K562 (cell line): ENCODE data around the gene FAM174C. TPM values are rescaled to one million over a fixed set of nuclear protein-coding genes. Genes with fewer than 3 reads are reported as not detected.

Source experiments
- ATAC-seq: fragments of 200-7000 bp; cut with Tn5 transposase; 3 replicates; pipeline ENCODE4 v1.9.1; 2020; ENCODE audit warnings: moderate library complexity
- BruUV-seq: library from RNA; stranded (reverse); fragments of 400-500 nt; replicated peaks from 2 replicates; lab custom pipeline; 2021; lab: Mats Ljungman, UMichigan
- CTCF ChIA-PET: fragments of 300-600 bp; formaldehyde crosslinking; extraction: SDS; loops from one replicate; lab custom pipeline; 2021; ENCODE audit warnings: low intra/inter-chr PET ratio; lab: Yijun Ruan, JAX
- POLR2A ChIA-PET: fragments of 300-600, 350-650 bp; sonication (Branson Sonifier 250); formaldehyde crosslinking; extraction: SDS; loops from one replicate; lab custom pipeline; 2021; ENCODE audit warnings: antibody characterized with exemption, inconsistent platforms; lab: Yijun Ruan, JAX
- DNase-seq, 4 experiments: peaks; one replicate each; pipeline versions ENCODE4 v3.0.0 to v3.0.0-alpha.2; 2011 to 2018; ENCODE audit warnings: low spot score in 3 of 4, mixed read lengths in 3 of 4; ENCODE audit errors: extremely low read depth in 1 of 4
- FAIRE-seq: peaks from 2 replicates; lab custom pipeline; 2011; peaks lifted over from hg19 to GRCh38; lab: Jason Lieb, UNC
- H2AFZ ChIP-seq: 2 replicates; pipeline ENCODE4 v1.6.0; 2011; ENCODE audit warnings: low read depth, low read length, control low read depth, inconsistent platforms
- H3K27ac ChIP-seq: fragments of 200-600 bp; 3 replicates; pipeline ENCODE4 v1.8.0; 2011; ENCODE audit warnings: low read depth, mild to moderate bottlenecking, control low read depth, inconsistent platforms, low read length, moderate library complexity, mixed read lengths; ENCODE audit errors: extremely low read depth
- H3K27me3 ChIP-seq, 2 experiments: fragments of 300-600 bp in 1 of 2; 2 replicates in 1 of 2; 3 replicates in 1 of 2; pipeline versions ENCODE4 v1.6.0 to v1.8.0; 2011; ENCODE audit warnings: inconsistent platforms in 2 of 2, low read length in 2 of 2, mild to moderate bottlenecking in 1 of 2, mixed read lengths in 1 of 2, moderate library complexity in 1 of 2; ENCODE audit not compliant: control insufficient read depth in 2 of 2, insufficient read depth in 2 of 2
- H3K36me3 ChIP-seq: fragments of 300-600 bp; 3 replicates; pipeline ENCODE4 v1.8.0; 2011; ENCODE audit warnings: mild to moderate bottlenecking, low read length, inconsistent platforms; ENCODE audit not compliant: control insufficient read depth, insufficient read depth
- H3K4me1 ChIP-seq, 2 experiments: fragments of 200-600 bp in 1 of 2; replicated peaks in 1 of 2; 2 replicates in 1 of 2; 3 replicates in 1 of 2; pipeline versions ENCODE4 v1.5.1 to v1.8.0; 2011; ENCODE audit warnings: inconsistent platforms in 2 of 2, low read length in 2 of 2, mild to moderate bottlenecking in 1 of 2, mixed read lengths in 1 of 2, moderate library complexity in 1 of 2; ENCODE audit not compliant: control insufficient read depth in 2 of 2, insufficient read depth in 2 of 2
- H3K4me2 ChIP-seq: 2 replicates; pipeline ENCODE4 v1.6.1; 2011; ENCODE audit warnings: low read length, control low read depth, inconsistent platforms, mixed read lengths; ENCODE audit not compliant: insufficient read depth
- H3K4me3 ChIP-seq: fragments of 200-600 bp; sonication (generic), shearing (Covaris generic); 2 replicates; pipeline ENCODE4 v1.5.1; 2016; ENCODE audit warnings: control low read depth, inconsistent platforms
- H3K79me2 ChIP-seq: fragments of 200-600 bp; 3 replicates; pipeline ENCODE4 v1.8.0; 2011; ENCODE audit warnings: low read length, inconsistent platforms; ENCODE audit not compliant: control insufficient read depth, insufficient read depth
- H3K9ac ChIP-seq, 2 experiments: 2 replicates each; pipeline versions ENCODE4 v1.6.0 to v1.6.1; 2011; ENCODE audit warnings: low read depth in 2 of 2, low read length in 2 of 2, control low read depth in 1 of 2, inconsistent platforms in 1 of 2, mild to moderate bottlenecking in 1 of 2, mixed read lengths in 1 of 2; ENCODE audit not compliant: insufficient read depth in 1 of 2
- H3K9me1 ChIP-seq: one replicate; pipeline ENCODE4 v1.6.0; 2011; ENCODE audit warnings: inconsistent platforms, mild to moderate bottlenecking, low read length, moderate library complexity; ENCODE audit not compliant: control insufficient read depth, insufficient read depth
- H3K9me3 ChIP-seq: replicated peaks from 2 replicates; pipeline ENCODE4 v1.5.1; 2011; ENCODE audit warnings: low read depth, low read length, inconsistent platforms; ENCODE audit not compliant: control insufficient read depth, insufficient read depth
- H4K20me1 ChIP-seq: replicated peaks from 2 replicates; pipeline ENCODE4 v1.6.1; 2011; ENCODE audit warnings: low read length, inconsistent platforms, mixed read lengths; ENCODE audit not compliant: control insufficient read depth, insufficient read depth
- CBFA2T2 ChIP-seq: fragments of 450-650 bp; conservative IDR thresholded peaks from 2 replicates; pipeline ENCODE4 v1.6.1; 2017; ENCODE audit warnings: mild to moderate bottlenecking
- CHD1 ChIP-seq: fragments of 200-600 bp; sonication (generic); IDR thresholded peaks from one replicate; pipeline ENCODE4 v1.6.1; 2012; ENCODE audit warnings: mild to moderate bottlenecking, moderate library complexity, low read length, inconsistent platforms
- CHD2 ChIP-seq: IDR thresholded peaks from 2 replicates; pipeline ENCODE4 v1.6.1; 2011; ENCODE audit warnings: low read depth, low read length
- COPS2 ChIP-seq: fragments of 450-650 bp; conservative IDR thresholded peaks from 2 replicates; pipeline ENCODE4 v1.6.1; 2016; ENCODE audit warnings: mild to moderate bottlenecking, moderate library complexity
- CREB5 ChIP-seq: fragments of 250-450 bp; sonication (Bioruptor Pico); IDR thresholded peaks from 2 replicates; pipeline ENCODE4 v1.5.0; 2020; ENCODE audit warnings: mild to moderate bottlenecking
- EZH2 ChIP-seq: IDR thresholded peaks from 2 replicates; pipeline ENCODE4 v1.6.1; 2012; ENCODE audit warnings: low read depth, mild to moderate bottlenecking, inconsistent platforms, low read length, borderline replicate concordance
- FOXA3 ChIP-seq, 2 experiments: fragments of 450-650 bp in 1 of 2; sonication (generic) in 1 of 2; formaldehyde crosslinking; IDR thresholded peaks in 1 of 2; conservative IDR thresholded peaks in 1 of 2; 2 replicates each; pipeline versions ENCODE4 v1.4.0 to v1.8.0; 2020 to 2022; ENCODE audit warnings: mild to moderate bottlenecking in 2 of 2, missing genetic modification reagents in 1 of 2
- NCOA1 ChIP-seq: fragments of 450-650 bp; IDR thresholded peaks from 2 replicates; pipeline ENCODE4 v1.6.1; 2016; ENCODE audit warnings: low read depth
- POLR2A ChIP-seq: fragments of 450-650 bp; conservative IDR thresholded peaks from 2 replicates; pipeline ENCODE4 v1.6.1; 2016
- RCOR1 ChIP-seq, 2 experiments: IDR thresholded peaks; 2 replicates each; pipeline ENCODE4 v1.6.1; 2012; ENCODE audit warnings: low read depth in 2 of 2, low read length in 2 of 2, borderline replicate concordance in 1 of 2, improper control_type of control experiment in 1 of 2
- RREB1 ChIP-seq: fragments of 250-450 bp; sonication (Bioruptor Pico); IDR thresholded peaks from 2 replicates; pipeline ENCODE4 v1.4.0; 2020
- ZBTB26 ChIP-seq: fragments of 450-650 bp; formaldehyde crosslinking; IDR thresholded peaks from 2 replicates; pipeline ENCODE4 v1.4.0; 2022; ENCODE audit warnings: missing genetic modification characterization
- ZNF24 ChIP-seq: fragments of 450-650 bp; IDR thresholded peaks from 2 replicates; pipeline ENCODE4 v1.6.1; 2016
- ZNF75A ChIP-seq: fragments of 450-650 bp; formaldehyde crosslinking; IDR thresholded peaks from 2 replicates; pipeline ENCODE4 v1.4.0; 2020; ENCODE audit warnings: mild to moderate bottlenecking
- WGBS: fragments of 100-300 bp; shearing (Covaris generic); methylation state at CpG from one replicate; pipeline ENCODE4 v1.1.6; 2016; ENCODE audit warnings: low coverage, mixed read lengths; ENCODE audit not compliant: insufficient coverage; ENCODE audit errors: missing lambda C conversion rate; 5-methylcytosine and 5-hydroxymethylcytosine counted together
- in situ Hi-C: fragments of 300-500 bp; cut with MboI; formaldehyde crosslinking; loops from 4 replicates; pipeline ENCODE4 v1.15.0; 2018; ENCODE audit warnings: inconsistent platforms, mixed read lengths
- intact Hi-C: fragments of 100-400 bp; cut with micrococcal nuclease; formaldehyde crosslinking; loops from 2 replicates; pipeline ENCODE4 v1.14.2; 2022
- polyA plus RNA-seq, 8 experiments: library from polyadenylated mRNA; depleted of rRNA in 4 of 8; stranded (reverse) in 5 of 8; unstranded in 3 of 8; fragments of >200 nt; fragmentation: Nextera tagmentation in 2 of 8; fragmentation: Illumina TruSeq in 1 of 8; extraction: Ambion mirVana in 2 of 8; extraction: Trizol in 1 of 8; gene quantifications; 2 replicates each; pipeline versions ENCODE4 v1.2.1 to v1.2.3, GENCODE V29; 2011 to 2014; ENCODE audit warnings: inconsistent platforms in 1 of 8, missing spikeins in 1 of 8
- total RNA-seq, 7 experiments: library from RNA; depleted of rRNA in 6 of 7; stranded (reverse); fragments of >200 nt in 6 of 7; fragmentation: Illumina TruSeq in 2 of 7; extraction: Trizol in 2 of 7; gene quantifications; 2 replicates each; pipeline versions ENCODE4 v1.2.1 to v1.2.3, GENCODE V29; 2011 to 2021; ENCODE audit warnings: low replicate concordance in 1 of 7

The FAM174C gene
- total and polyA plus RNA-seq, 9 of the 15 experiments (the other 6 are each of a cell fraction or from before 2014, with no cell fraction given), result 0.66 to 89.6 (median 20.3) TPM

- Histone ChIP-seq H3K27ac (no peak overlapping the region), H3K36me3 (no peaks in the 10 kb centered on the region), H3K9me3 (no peaks in the 10 kb centered on the region), H4K20me1 (no peaks in the 10 kb centered on the region; the same call in 1 of the 2 replicates), H3K9ac (no peak overlapping the region; a peak in 1 of 4 replicates), H3K4me1 (peaks cover 0 to 62% of the 10 kb centered on the region in 2 experiments; a peak in 3 of 5 replicates), H3K9me1 (peaks cover 3% of the 10 kb centered on the region), H3K4me2 (no peak overlapping the region), H3K79me2 (no peaks in the 10 kb centered on the region), H3K4me3 (no peak overlapping the region), H2AFZ (no peak overlapping the region), H3K27me3 (peaks cover 11 to 35% of the 10 kb centered on the region in 2 experiments; a peak in 3 of 5 replicates)
- FAIRE-seq (no peak), DNase-seq (no peak), ATAC-seq (no peak)
- no TSS peak for BruUV-seq
- 8% methylated on average over 8 of the region's 8 CpGs for WGBS
- ChIA-PET CTCF (no interaction called here), POLR2A (no interaction called here)
- in situ Hi-C loops, result no loop called here
- intact Hi-C loops, result no loop called here
- TF ChIP-seq CBFA2T2, result no peak
- no peak for TF ChIP-seq FOXA3 (CRISPR knock-in tag; conservative IDR thresholded peaks at IDR 0.05 in 1 of 2, IDR thresholded peaks at IDR 0.05 in 1 of 2)
- TF ChIP-seq ZNF75A (CRISPR knock-in tag), result no peak
- TF ChIP-seq COPS2, result no peak
- TF ChIP-seq NCOA1, result no peak
- TF ChIP-seq CREB5 (CRISPR knock-in tag), result no peak
- no peak for TF ChIP-seq CHD1
- no peak for TF ChIP-seq ZBTB26 (CRISPR knock-in tag)
- no peak for TF ChIP-seq ZNF24
- TF ChIP-seq POLR2A, result no peak
- TF ChIP-seq RCOR1 (IDR thresholded peaks at IDR 0.05; ENCODE audit: borderline replicate concordance in 1 of 2, low read depth in 2 of 2, low read length in 2 of 2), result no peak
- no peak for TF ChIP-seq EZH2
- no peak for TF ChIP-seq CHD2
- TF ChIP-seq RREB1, result no peak
These were observed 22.9 kb downstream of the FAM174C start for GRCh38 chr19:1298235-1298634.
